HK-2 (cell line): Measurements from ENCODE around the gene LHX5.
"Not testable (repeated sequence)": the region's sequence is repeated elsewhere in the genome, so short reads cannot be mapped to it uniquely, and the experiment has no call there.

ENCODE experiments used
- DNase-seq: peaks from one replicate; pipeline ENCODE4 v3.0.0-alpha.2; 2018; ENCODE audit not compliant: unreplicated experiment

The LHX5 gene

GRCh38 chr12:113471619-113472171 is at the start of gene LHX5:
LHX5 (minus strand) TSS chr12:113471871; CDS start chr12:113471498, 373 bp downstream.
- no peak for DNase-seq

- DNase-seq, result no peak
These were observed 48.0 kb upstream of the LHX5 start for GRCh38 chr12:113519464-113520307.

GRCh38 chr12:113515082-113515856 is 43.6 kb upstream of the LHX5 start:
- DNase-seq, result no peak

GRCh38 chr12:113514602-113515001 is 42.9 kb upstream of the LHX5 start:
- DNase-seq, result no peak

GRCh38 chr12:113512568-113512967 is 40.9 kb upstream of the LHX5 start:
- DNase-seq, result no peak

- DNase-seq, result no peak
These were observed 35.2 kb upstream of the LHX5 start for GRCh38 chr12:113506867-113507266.

GRCh38 chr12:113505941-113506340 is 34.3 kb upstream of the LHX5 start:
- no peak for DNase-seq

- no peak for DNase-seq
These were observed 33.2 kb upstream of the LHX5 start for GRCh38 chr12:113504917-113505316.

- no peak for DNase-seq
These were observed 29.2 kb upstream of the LHX5 start for GRCh38 chr12:113500782-113501311.

- no peak for DNase-seq
These were observed 28.6 kb upstream of the LHX5 start for GRCh38 chr12:113500306-113500675.

GRCh38 chr12:113498490-113498889 is 26.8 kb upstream of the LHX5 start:
- no peak for DNase-seq

- no peak for DNase-seq
These were observed 26.0 kb upstream of the LHX5 start for GRCh38 chr12:113497693-113498092.

GRCh38 chr12:113495941-113496340 is 24.3 kb upstream of the LHX5 start:
- not testable (repeated sequence) for DNase-seq

GRCh38 chr12:113488322-113488721 is 16.7 kb upstream of the LHX5 start:
- no peak for DNase-seq

- DNase-seq, result no peak
These were observed 15.1 kb upstream of the LHX5 start for GRCh38 chr12:113486722-113487121.

- no peak for DNase-seq
These were observed 13.7 kb upstream of the LHX5 start for GRCh38 chr12:113485330-113485729.

- DNase-seq, result no peak
These were observed 10.7 kb upstream of the LHX5 start for GRCh38 chr12:113482334-113482733.

GRCh38 chr12:113480336-113480971 is 8.8 kb upstream of the LHX5 start:
- DNase-seq, result no peak

- DNase-seq, result no peak
These were observed 8.1 kb upstream of the LHX5 start for GRCh38 chr12:113479590-113480335.

GRCh38 chr12:113479216-113479589 is 7.5 kb upstream of the LHX5 start:
- DNase-seq, result no peak

- no peak for DNase-seq
These were observed 6.8 kb upstream of the LHX5 start for GRCh38 chr12:113478351-113479011.
